T-helper 1 cell treated with Interleukin-12 subunit alpha and Interleukin-12 subunit beta and Interleukin-4 antibody, amounts not matched to agents 30 μg/mL and 1 μg/mL, for 36 hours (primary cell): ENCODE data around the gene FAIM2.

Experiments
- H3K27ac Mint-ChIP-seq: one replicate; pipeline ENCODE4 v1.8.0; 2021; ENCODE audit warnings: mild to moderate bottlenecking, mixed read lengths
- H3K27me3 Mint-ChIP-seq: one replicate; pipeline ENCODE4 v1.8.0; 2021; ENCODE audit warnings: low read depth, mixed read lengths
- H3K36me3 Mint-ChIP-seq: one replicate; pipeline ENCODE4 v1.8.0; 2021; ENCODE audit warnings: low read depth, mixed read lengths
- H3K4me1 Mint-ChIP-seq: one replicate; pipeline ENCODE4 v1.8.0; 2021; ENCODE audit warnings: low read depth, mixed read lengths
- H3K4me3 Mint-ChIP-seq: one replicate; pipeline ENCODE4 v1.8.0; 2021; ENCODE audit warnings: mild to moderate bottlenecking, moderate library complexity, mixed read lengths
- H3K9me3 Mint-ChIP-seq: one replicate; pipeline ENCODE4 v1.8.0; 2021; ENCODE audit warnings: mixed read lengths

The FAIM2 gene

DNA sequence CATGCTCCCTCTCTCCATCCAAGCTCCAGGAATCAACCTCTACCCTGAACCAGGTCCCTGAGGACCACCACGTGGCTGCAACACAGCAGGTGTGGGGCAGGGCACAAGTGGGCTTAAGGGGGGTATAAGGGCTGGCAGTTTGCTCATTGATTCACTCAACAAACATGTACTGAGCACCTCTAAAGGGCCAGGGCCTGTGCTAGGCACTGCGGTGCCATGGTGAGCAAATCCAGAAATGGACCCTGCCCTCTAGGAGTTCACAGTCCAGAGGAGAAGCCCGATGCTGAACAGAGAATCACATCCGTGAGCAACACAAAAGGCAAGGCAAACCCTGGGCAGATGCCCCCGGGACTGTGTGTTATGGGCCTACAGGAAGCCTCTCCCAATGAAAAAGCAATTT is 40.3 kb upstream of the FAIM2 start:
- peaks cover 23% of the 10 kb centered on the region for H3K4me1 Mint-ChIP-seq
- H3K36me3 Mint-ChIP-seq = no peaks in the 10 kb centered on the region
- peaks cover 3% of the 10 kb centered on the region for H3K27me3 Mint-ChIP-seq
- no peak overlapping the region for H3K27ac Mint-ChIP-seq
- H3K9me3 Mint-ChIP-seq = no peaks in the 10 kb centered on the region
- no peak overlapping the region for H3K4me3 Mint-ChIP-seq

DNA sequence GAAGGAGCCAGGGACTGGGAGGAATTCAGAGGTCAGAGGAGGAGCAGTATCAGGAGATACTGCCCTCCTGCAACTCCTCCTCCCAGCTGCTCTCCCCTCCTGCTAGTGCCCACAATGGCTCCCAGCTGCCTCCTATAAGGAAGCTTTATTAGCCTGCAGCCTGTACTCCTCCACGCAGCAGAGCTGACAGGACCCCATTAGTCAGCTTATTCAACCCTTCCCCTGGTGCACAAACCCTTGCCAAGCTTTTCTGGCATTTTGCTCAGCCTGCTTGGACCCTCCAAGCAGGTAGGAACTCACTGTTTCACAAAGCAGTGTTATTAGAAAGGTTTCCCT is 39.9 kb upstream of the FAIM2 start:
- Mint-ChIP-seq H3K27me3 (peaks cover under 1% of the 10 kb centered on the region), H3K4me1 (peaks cover 23% of the 10 kb centered on the region), H3K4me3 (no peak overlapping the region), H3K27ac (no peak overlapping the region), H3K9me3 (no peaks in the 10 kb centered on the region), H3K36me3 (no peaks in the 10 kb centered on the region)

DNA sequence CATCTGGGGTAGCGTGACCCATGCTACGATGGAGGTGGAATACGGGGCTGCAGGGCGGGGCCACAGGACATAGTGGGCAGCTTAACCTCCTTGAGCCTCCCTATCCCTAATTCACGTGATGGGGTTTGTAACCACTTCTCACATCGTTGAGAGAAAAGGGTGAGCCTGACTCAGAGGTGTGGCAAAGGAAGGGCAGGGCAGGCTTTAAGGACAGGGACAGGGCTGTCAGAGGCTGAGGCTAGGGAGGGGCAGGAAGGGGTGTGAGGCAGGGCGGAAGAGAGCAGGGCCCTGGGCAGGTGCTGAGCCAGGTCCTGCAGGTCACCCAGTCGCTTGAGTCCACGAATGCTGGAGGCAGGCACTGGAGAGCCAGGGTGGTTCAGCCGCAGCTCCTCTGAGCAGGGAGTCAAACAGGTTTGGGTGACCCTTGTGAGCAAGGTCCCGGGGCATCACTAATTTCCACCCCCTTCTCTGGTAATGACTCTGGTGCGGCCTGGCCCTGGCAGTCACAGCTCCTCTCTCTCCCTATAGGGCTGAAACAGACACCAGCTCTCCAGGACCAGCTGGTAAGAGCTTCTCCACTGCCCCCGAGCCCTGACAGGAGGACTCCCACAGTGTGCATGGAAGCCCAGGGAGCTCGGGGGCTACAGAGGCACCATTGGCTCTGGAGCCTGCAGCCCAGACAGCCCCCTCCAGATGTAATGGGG is 39.4 kb upstream of the FAIM2 start:
- Mint-ChIP-seq H3K4me3 (no peak overlapping the region), H3K36me3 (no peaks in the 10 kb centered on the region), H3K27me3 (no peaks in the 10 kb centered on the region), H3K4me1 (peaks cover 23% of the 10 kb centered on the region), H3K9me3 (no peaks in the 10 kb centered on the region), H3K27ac (no peak overlapping the region)

DNA sequence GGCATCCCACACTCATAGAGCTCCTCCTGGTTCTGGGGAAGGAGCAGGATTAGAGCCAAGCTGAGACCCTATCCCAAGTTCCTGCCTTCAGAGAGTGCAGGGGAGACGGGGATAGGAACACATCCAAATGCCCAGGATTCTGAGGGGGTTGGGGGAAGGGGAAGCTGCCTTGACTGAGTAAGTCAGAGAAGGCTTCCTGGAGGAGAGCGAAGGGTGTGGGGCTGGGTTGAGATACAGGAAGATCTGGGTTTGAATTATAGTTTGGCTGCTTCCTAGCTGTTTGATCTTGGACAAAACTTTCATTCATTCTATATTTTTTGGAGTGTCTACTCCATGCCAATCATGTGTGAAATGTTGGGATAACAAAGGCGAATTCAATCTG is 38.8 kb upstream of the FAIM2 start:
- Mint-ChIP-seq H3K27ac (no peak overlapping the region), H3K4me1 (peaks cover 23% of the 10 kb centered on the region), H3K4me3 (no peak overlapping the region), H3K9me3 (no peaks in the 10 kb centered on the region), H3K27me3 (no peaks in the 10 kb centered on the region), H3K36me3 (no peaks in the 10 kb centered on the region)

DNA sequence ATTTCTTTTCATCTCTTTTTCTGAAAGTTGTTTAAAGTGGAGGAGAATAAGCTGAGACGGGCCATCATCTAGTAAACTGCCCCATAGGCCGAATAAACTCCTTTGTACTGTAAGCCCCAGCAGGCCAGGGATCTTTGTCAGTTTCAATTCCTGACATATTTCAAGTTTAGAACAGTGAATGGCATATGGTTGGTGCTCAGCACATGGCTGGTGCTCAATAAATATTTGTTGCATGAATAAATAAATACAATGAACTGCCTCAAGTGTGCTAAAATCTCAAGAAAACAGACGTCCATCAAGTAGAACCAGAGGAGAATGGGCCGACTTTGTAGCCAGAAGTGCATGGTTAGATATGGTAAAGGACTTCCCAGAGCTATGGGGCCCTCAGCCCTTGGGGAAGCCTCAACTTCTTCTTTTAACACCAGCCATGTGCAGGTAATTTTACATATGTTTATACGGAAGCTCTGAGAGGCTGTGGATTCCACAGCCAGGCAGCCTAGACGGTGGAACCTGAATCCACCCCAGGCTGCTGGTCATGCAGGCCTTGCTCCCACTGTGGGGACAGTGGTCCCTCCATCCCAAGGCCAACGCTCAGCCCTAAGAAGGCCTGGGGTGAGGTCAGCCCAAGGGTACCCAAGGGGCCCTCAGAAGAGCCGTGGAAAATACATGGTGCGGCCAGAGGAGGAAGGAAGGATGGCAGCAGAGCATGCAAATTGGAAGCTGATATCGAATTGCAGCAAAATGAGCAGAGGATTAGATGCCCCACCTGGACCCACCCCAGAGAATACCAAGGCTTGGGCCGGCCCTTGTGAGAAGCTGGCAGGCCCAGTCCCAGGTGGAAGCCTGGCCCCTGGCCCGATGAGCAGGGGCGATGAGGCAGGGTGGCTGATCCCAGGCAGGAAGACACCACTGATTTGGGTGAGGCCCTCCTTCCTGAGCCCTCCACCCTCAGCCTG is 38.1 kb upstream of the FAIM2 start:
- no peak overlapping the region for H3K4me3 Mint-ChIP-seq
- no peak overlapping the region for H3K27ac Mint-ChIP-seq
- H3K4me1 Mint-ChIP-seq = peaks cover 23% of the 10 kb centered on the region
- H3K36me3 Mint-ChIP-seq = no peaks in the 10 kb centered on the region
- H3K27me3 Mint-ChIP-seq = no peaks in the 10 kb centered on the region
- no peaks in the 10 kb centered on the region for H3K9me3 Mint-ChIP-seq

DNA sequence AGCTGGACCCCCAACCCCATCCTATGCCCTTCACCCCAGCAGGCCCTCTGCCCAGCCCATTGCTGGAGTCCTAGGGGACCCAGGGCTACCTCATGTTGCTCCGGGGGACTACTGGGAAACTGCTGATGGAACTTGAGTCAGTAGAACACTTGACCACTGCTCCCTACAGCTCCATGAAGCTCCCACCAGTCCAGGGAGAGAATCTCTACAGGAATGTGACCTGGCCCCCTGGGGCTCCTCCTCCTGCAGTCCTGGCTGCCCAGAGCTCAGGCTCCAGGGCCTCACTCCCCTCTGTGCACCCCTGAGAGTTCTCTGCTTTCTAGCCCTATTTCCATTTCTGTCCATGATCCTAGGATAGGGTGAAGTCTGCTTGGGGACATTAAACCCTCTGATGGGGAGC is 36.0 kb upstream of the FAIM2 start:
- Mint-ChIP-seq H3K9me3 (no peaks in the 10 kb centered on the region), H3K27ac (no peak overlapping the region), H3K27me3 (no peaks in the 10 kb centered on the region), H3K4me1 (peaks cover 10% of the 10 kb centered on the region), H3K4me3 (no peak overlapping the region), H3K36me3 (no peaks in the 10 kb centered on the region)

DNA sequence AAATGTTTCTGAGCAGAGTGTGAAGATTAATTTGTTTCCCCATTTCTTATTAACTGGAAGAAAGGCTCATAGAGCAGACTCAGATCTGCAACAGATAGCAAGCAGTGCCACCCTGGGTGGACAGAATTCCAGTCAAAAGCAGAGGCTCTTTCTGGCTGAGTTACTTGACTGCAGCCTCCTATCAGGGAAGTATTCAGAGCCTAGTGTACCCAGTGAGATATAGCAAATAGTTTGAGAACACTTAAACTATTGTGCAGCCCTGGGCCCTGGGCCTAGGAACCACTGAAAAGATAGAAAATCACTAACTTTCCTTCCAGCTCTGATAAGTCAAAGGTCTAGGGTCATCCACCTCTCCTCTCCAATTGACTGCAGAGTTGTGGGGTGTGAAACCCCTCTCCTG is 35.6 kb upstream of the FAIM2 start:
- Mint-ChIP-seq H3K4me1 (peaks cover 10% of the 10 kb centered on the region), H3K9me3 (no peaks in the 10 kb centered on the region), H3K36me3 (no peaks in the 10 kb centered on the region), H3K27me3 (no peaks in the 10 kb centered on the region), H3K4me3 (no peak overlapping the region), H3K27ac (no peak overlapping the region)

DNA sequence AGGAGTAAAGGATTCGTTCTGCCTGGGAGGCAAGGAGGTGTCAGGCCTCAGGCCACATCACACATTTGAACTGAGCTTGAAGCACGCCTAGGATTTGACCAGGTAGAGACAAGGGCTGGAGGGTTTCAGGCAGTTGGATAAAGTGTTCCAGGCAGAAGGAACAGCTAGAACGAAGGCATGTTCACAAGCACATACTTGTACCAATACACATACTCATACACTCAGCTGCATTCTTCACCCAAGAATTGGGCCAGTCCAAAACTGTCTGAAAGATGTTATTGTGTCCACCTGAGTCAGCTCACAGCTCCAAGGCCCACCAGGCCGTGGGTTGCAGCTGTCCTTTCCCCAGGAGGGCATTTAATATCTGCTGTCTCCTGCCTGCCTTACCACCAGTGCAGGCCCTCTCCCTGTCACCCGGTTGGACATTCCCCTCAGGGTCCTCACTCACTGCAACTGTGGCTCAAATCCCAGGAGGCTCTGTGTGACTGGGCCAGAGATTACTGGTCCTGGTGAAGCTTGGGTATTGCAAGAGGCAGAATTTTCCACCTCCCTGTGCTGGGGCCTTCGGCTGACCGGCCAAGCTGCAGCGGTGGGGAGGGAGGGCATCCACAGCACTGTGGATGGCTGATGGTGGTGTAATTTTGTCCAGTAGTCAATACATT is 34.1 kb upstream of the FAIM2 start:
- no peaks in the 10 kb centered on the region for H3K9me3 Mint-ChIP-seq
- peaks cover 4% of the 10 kb centered on the region for H3K4me1 Mint-ChIP-seq
- H3K4me3 Mint-ChIP-seq = no peak overlapping the region
- no peaks in the 10 kb centered on the region for H3K36me3 Mint-ChIP-seq
- peaks cover 4% of the 10 kb centered on the region for H3K27me3 Mint-ChIP-seq
- no peak overlapping the region for H3K27ac Mint-ChIP-seq

DNA sequence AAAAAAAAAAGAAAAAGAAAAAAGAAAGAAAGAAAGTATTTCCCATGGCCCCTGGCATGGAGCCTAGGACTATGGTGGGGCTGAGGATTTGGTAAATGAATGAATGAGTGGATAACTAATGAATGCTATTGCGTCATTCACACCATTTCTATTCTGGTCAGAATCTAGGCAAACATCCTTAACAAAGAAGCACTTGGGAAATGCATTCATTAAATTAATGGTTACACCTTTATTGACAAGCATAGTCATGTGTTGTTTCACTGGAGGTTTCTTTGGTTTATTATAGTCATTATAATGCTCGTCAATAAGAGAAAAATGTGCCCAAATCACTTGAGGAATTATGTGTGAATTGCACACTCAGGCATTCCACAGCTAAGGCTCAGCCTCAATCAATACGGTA is 33.2 kb upstream of the FAIM2 start:
- H3K4me1 Mint-ChIP-seq = no peaks in the 10 kb centered on the region

DNA sequence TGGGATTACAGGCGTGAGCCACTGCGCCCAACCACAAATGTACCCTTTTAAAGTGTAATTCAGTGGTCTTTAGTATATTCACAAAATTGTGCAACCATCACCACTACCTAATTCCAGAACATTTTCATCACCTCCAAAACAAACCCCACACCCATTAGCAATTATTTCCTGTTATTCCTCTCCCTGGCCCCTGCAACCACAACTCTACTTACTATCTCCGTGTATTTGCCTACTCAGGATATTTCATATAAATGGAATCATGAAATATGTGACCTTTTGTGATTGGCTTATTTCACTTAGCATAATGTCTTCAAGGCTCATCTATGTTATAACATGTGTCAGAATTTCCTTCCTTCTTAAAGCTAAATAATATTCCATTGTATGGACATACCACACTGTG is 30.8 kb upstream of the FAIM2 start:
- no peak overlapping the region for H3K27ac Mint-ChIP-seq
- no peak overlapping the region for H3K4me3 Mint-ChIP-seq
- no peaks in the 10 kb centered on the region for H3K36me3 Mint-ChIP-seq
- peaks cover 4% of the 10 kb centered on the region for H3K27me3 Mint-ChIP-seq
- H3K4me1 Mint-ChIP-seq = no peaks in the 10 kb centered on the region
- no peaks in the 10 kb centered on the region for H3K9me3 Mint-ChIP-seq

More for the DNA sequence above, 33.2 kb upstream of the FAIM2 start:
- Mint-ChIP-seq H3K36me3 (no peaks in the 10 kb centered on the region), H3K9me3 (no peaks in the 10 kb centered on the region), H3K27ac (no peak overlapping the region), H3K27me3 (peaks cover 4% of the 10 kb centered on the region), H3K4me3 (no peak overlapping the region)

DNA sequence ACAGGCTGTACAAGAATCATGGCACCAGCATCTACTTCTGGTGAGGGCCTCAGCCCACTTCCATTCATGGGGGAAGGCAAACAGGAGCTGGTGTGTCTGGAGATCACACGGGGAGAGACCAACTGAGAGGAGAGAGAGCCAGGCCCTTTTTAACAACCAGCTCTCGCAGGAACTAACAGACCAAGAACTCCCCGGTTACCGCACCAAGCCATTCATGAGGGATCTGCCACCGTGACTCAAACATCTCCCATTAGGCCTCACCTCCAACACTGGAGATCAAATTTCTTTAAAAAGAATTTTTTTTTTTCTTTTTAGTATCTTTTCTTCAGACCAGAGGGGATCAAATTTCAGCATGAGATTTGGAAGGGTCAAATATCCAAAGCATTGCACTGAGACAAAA is 30.1 kb upstream of the FAIM2 start:
- Mint-ChIP-seq H3K4me3 (no peak overlapping the region), H3K27ac (no peak overlapping the region), H3K36me3 (no peaks in the 10 kb centered on the region), H3K27me3 (peaks cover 4% of the 10 kb centered on the region), H3K4me1 (no peaks in the 10 kb centered on the region), H3K9me3 (no peaks in the 10 kb centered on the region)

DNA sequence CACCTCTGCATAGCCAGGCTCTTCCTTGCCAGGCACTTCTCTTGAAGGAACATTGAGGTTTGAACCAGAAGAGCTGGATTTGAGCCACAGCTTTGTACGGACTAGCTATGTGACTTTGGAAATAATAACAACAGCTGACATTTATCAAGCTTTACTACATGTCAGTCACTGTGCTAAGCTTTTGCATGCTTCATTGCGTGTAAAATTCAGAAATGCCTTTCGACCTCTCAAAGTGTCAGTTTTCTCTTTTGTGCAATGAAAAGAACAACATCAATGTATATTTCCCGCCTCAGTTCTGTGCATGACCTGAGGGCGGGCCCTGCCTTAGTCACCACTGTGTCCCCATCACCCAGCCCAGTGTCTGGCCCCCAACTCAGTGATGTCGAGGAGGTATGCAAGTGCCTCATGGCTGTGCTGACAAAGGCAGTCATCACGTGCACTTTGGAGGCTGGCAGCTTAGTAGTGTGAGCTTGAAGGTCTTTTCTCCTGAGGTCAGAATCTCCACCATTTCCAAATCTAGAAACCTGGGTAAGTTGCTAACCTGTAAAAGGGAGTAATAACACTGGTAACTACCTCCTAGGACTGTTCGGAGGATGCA is 28.9 kb upstream of the FAIM2 start:
- Mint-ChIP-seq H3K9me3 (no peaks in the 10 kb centered on the region), H3K27me3 (peaks cover 4% of the 10 kb centered on the region), H3K27ac (no peak overlapping the region), H3K4me1 (no peaks in the 10 kb centered on the region), H3K36me3 (no peaks in the 10 kb centered on the region), H3K4me3 (no peak overlapping the region)

DNA sequence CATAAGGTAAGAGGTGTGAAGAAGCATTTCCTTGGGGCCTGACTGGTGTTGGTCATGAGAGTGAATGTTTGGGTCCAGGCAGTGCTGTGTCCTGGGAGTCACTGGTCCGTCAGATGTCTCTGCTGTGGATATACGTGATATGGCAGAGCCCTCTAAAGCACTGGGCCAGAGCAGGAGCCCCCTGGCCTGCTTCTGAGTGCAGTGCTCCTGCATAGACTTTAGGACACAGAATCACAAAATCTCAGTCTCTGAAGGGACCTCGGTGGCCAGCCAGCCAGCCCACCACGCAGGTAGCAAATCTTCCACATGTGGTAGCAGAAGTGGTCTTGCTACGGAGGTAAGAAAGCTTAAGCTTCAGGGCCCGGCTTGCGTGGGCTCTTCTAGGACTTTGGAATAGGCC is 28.3 kb upstream of the FAIM2 start:
- no peaks in the 10 kb centered on the region for H3K9me3 Mint-ChIP-seq

DNA sequence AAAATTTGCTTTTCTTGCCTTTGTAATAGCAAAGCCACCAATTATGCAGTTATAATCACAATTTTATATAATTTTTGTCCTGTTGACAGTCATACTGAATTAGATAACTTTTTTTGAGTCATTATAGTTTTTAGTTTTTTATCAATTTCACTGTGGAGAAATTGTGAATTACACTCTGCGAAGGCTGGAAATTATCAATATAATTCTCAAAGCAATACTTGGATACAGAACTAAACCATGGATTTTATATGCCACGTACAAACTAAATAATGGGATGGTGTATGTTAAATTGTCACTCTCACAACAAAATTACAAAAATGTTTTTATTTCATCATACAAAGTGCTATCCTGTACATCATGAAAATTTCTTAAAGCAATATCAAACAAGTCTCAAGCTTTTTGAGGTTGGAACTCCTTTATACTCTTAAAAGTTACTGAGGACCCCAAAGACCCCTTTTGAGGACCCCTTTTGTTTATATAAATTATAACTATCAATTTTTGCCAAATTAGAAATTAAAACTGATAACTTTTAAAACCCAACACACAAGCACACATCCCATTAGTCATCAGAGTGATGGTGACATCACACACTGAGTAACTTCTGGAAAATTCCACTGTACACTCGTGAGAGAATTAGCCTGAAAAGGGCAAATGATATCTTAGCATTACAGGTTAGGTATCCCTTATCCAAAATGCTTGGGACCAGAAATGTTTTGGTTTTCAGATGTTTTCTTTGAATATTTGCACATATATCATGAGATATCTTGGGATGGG is 27.0 kb upstream of the FAIM2 start:
- Mint-ChIP-seq H3K4me1 (no peaks in the 10 kb centered on the region), H3K27me3 (peaks cover 4% of the 10 kb centered on the region), H3K9me3 (no peaks in the 10 kb centered on the region), H3K4me3 (no peak overlapping the region), H3K36me3 (no peaks in the 10 kb centered on the region), H3K27ac (no peak overlapping the region)

More for the DNA sequence above, 28.3 kb upstream of the FAIM2 start:
- Mint-ChIP-seq H3K36me3 (no peaks in the 10 kb centered on the region), H3K27me3 (peaks cover 4% of the 10 kb centered on the region), H3K4me1 (no peaks in the 10 kb centered on the region), H3K27ac (no peak overlapping the region), H3K4me3 (no peak overlapping the region)
